Neural progenitor cell (in vitro differentiated cells): ENCODE results near the gene PBX1. TPM values are rescaled to one million over a fixed set of nuclear protein-coding genes. Genes with fewer than 3 reads are reported as not detected.

Experiments
- DNase-seq: peaks from one replicate; pipeline ENCODE4 v3.0.0-alpha.2; 2016; ENCODE audit warnings: low spot score
- H2AFZ ChIP-seq: fragments of 200-600 bp; sonication (generic); replicated peaks from 2 replicates; pipeline ENCODE4 v1.6.1; 2016; ENCODE audit warnings: antibody characterized with exemption
- H3F3A ChIP-seq: fragments of 200-600 bp; sonication (generic); 2 replicates; pipeline ENCODE4 v1.6.1; 2016; ENCODE audit warnings: antibody characterized with exemption, low read depth
- H3K27ac ChIP-seq: fragments of 200-600 bp; sonication (generic); 2 replicates; pipeline ENCODE4 v1.5.1; 2016; ENCODE audit warnings: mild to moderate bottlenecking
- H3K27me3 ChIP-seq: fragments of 200-600 bp; sonication (generic); 2 replicates; pipeline ENCODE4 v1.6.1; 2016; ENCODE audit warnings: mild to moderate bottlenecking, moderate library complexity
- H3K36me3 ChIP-seq: fragments of 200-600 bp; sonication (generic); 2 replicates; pipeline ENCODE4 v1.5.1; 2016
- H3K4me1 ChIP-seq: fragments of 200-600 bp; sonication (generic); 2 replicates; pipeline ENCODE4 v1.6.1; 2016; ENCODE audit warnings: mixed run types
- H3K4me2 ChIP-seq: fragments of 200-600 bp; sonication (generic); 2 replicates; pipeline ENCODE4 v1.6.1; 2016
- H3K4me3 ChIP-seq: fragments of 200-600 bp; sonication (generic); 2 replicates; pipeline ENCODE4 v1.5.1; 2016
- H3K79me2 ChIP-seq: fragments of 200-600 bp; sonication (generic); 2 replicates; pipeline ENCODE4 v1.6.1; 2016; ENCODE audit warnings: low read depth
- H3K9ac ChIP-seq: fragments of 200-600 bp; sonication (generic); 2 replicates; pipeline ENCODE4 v1.6.1; 2016
- H3K9me3 ChIP-seq: fragments of 200-600 bp; sonication (generic); 2 replicates; pipeline ENCODE4 v1.5.1; 2016; ENCODE audit warnings: low read depth
- H4K20me1 ChIP-seq: fragments of 200-600 bp; sonication (generic); 2 replicates; pipeline ENCODE4 v1.6.1; 2016; ENCODE audit warnings: low read depth
- H3K27ac Mint-ChIP-seq: 3 replicates; pipeline ENCODE4 v1.8.0; 2021; ENCODE audit warnings: mixed read lengths
- H3K27me3 Mint-ChIP-seq: 2 replicates; pipeline ENCODE4 v1.8.0; 2022; ENCODE audit warnings: low read depth, mild to moderate bottlenecking, inconsistent platforms, moderate library complexity, mixed read lengths; ENCODE audit not compliant: insufficient read depth
- H3K36me3 Mint-ChIP-seq: 3 replicates; pipeline ENCODE4 v1.8.0; 2021; ENCODE audit warnings: mixed read lengths
- H3K4me1 Mint-ChIP-seq: 3 replicates; pipeline ENCODE4 v1.8.0; 2021; ENCODE audit warnings: mixed read lengths
- H3K4me3 Mint-ChIP-seq: 3 replicates; pipeline ENCODE4 v1.8.0; 2021; ENCODE audit warnings: mild to moderate bottlenecking, moderate library complexity, mixed read lengths
- H3K9me3 Mint-ChIP-seq: 3 replicates; pipeline ENCODE4 v1.8.0; 2020; ENCODE audit warnings: mixed read lengths
- CTCF ChIP-seq: fragments of 200-600 bp; sonication (generic); IDR thresholded peaks from 2 replicates; pipeline ENCODE4 v1.5.1; 2017; ENCODE audit warnings: antibody characterized with exemption, mild to moderate bottlenecking
- EZH2 ChIP-seq: fragments of 200-600 bp; sonication (generic); IDR thresholded peaks from 2 replicates; pipeline ENCODE4 v1.6.1; 2017; ENCODE audit warnings: antibody characterized with exemption, mild to moderate bottlenecking, moderate library complexity
- EZH2phosphoT487 ChIP-seq: fragments of 200-600 bp; sonication (generic); IDR thresholded peaks from 2 replicates; pipeline ENCODE4 v1.6.1; 2017; ENCODE audit warnings: antibody characterized with exemption
- total RNA-seq: library from RNA; depleted of rRNA; stranded (reverse); fragments of >200 nt; gene quantifications from 2 replicates; pipeline ENCODE4 v1.2.3, GENCODE V29; 2015; ENCODE audit warnings: low replicate concordance

Gene PBX1
- total RNA-seq, 1 donor from 2014 or later = 91.1 TPM

- DNase-seq = no peak
- Histone ChIP-seq H3K4me2 (no peak overlapping the region), H3K4me3 (no peak overlapping the region), H3K27me3 (no peaks in the 10 kb centered on the region), H3K79me2 (peaks cover 95% of the 10 kb centered on the region), H4K20me1 (peaks cover 73% of the 10 kb centered on the region), H3K36me3 (peaks cover 7% of the 10 kb centered on the region), H3K4me1 (peaks cover 51% of the 10 kb centered on the region), H3K9ac (no peak overlapping the region), H3K9me3 (no peaks in the 10 kb centered on the region), H3F3A (peaks cover 39% of the 10 kb centered on the region), H2AFZ (no peak overlapping the region), H3K27ac (no peak overlapping the region)
- Mint-ChIP-seq H3K4me3 (no peak overlapping the region), H3K4me1 (peaks cover 52% of the 10 kb centered on the region), H3K27me3 (no peaks in the 10 kb centered on the region), H3K27ac (no peak overlapping the region), H3K9me3 (no peaks in the 10 kb centered on the region), H3K36me3 (peaks cover 28% of the 10 kb centered on the region)
- TF ChIP-seq EZH2 = no peak
- no peak for TF ChIP-seq CTCF
- no peak for TF ChIP-seq EZH2phosphoT487
Observed at GRCh38 chr1:164598719-164599118, 39.7 kb downstream of the PBX1 start.

- H3K4me3 Mint-ChIP-seq = no peak overlapping the region
- H3K9me3 Mint-ChIP-seq = no peaks in the 10 kb centered on the region
- peak overlapping the region; percentile 13 for H3K27ac Mint-ChIP-seq
- no peak overlapping the region for H3K27ac ChIP-seq
- H3K27me3 ChIP-seq = no peaks in the 10 kb centered on the region
- H3K9me3 ChIP-seq = no peaks in the 10 kb centered on the region
- peaks cover 42% of the 10 kb centered on the region for H3F3A ChIP-seq
- no peak for TF ChIP-seq EZH2phosphoT487
- no peak for TF ChIP-seq CTCF
- TF ChIP-seq EZH2 = no peak
- peaks cover 55% of the 10 kb centered on the region for H3K4me1 Mint-ChIP-seq
- H2AFZ ChIP-seq = no peak overlapping the region
- peak overlapping the region; percentile 11 for H3K4me2 ChIP-seq
- H3K79me2 ChIP-seq = peaks cover 95% of the 10 kb centered on the region
- peaks cover 69% of the 10 kb centered on the region for H4K20me1 ChIP-seq
- no peak for DNase-seq
- no peaks in the 10 kb centered on the region for H3K27me3 Mint-ChIP-seq
- peaks cover 28% of the 10 kb centered on the region for H3K36me3 Mint-ChIP-seq
- H3K4me1 ChIP-seq = peaks cover 54% of the 10 kb centered on the region
- peaks cover 7% of the 10 kb centered on the region for H3K36me3 ChIP-seq
- H3K9ac ChIP-seq = no peak overlapping the region
- no peak overlapping the region for H3K4me3 ChIP-seq
Observed at GRCh38 chr1:164599272-164599671, 40.3 kb downstream of the PBX1 start.

GRCh38 chr1:164601399-164602100 is 42.6 kb downstream of the PBX1 start:
- H3K27ac Mint-ChIP-seq = peak overlapping the region; percentile 9
- H3K9ac ChIP-seq = no peak overlapping the region
- peaks cover 7% of the 10 kb centered on the region for H3K36me3 ChIP-seq
- no peaks in the 10 kb centered on the region for H3K27me3 ChIP-seq
- H3K4me1 ChIP-seq = peaks cover 77% of the 10 kb centered on the region
- peaks cover 20% of the 10 kb centered on the region for H3K36me3 Mint-ChIP-seq
- no peak overlapping the region for H3K4me3 ChIP-seq
- peak overlapping the region; percentile 30 for H3K4me3 Mint-ChIP-seq
- no peak for TF ChIP-seq EZH2
- no peak for TF ChIP-seq EZH2phosphoT487
- no peak for TF ChIP-seq CTCF
- peaks cover 59% of the 10 kb centered on the region for H3F3A ChIP-seq
- peaks cover 67% of the 10 kb centered on the region for H4K20me1 ChIP-seq
- no peak for DNase-seq
- no peak overlapping the region for H2AFZ ChIP-seq
- peaks cover 64% of the 10 kb centered on the region for H3K4me1 Mint-ChIP-seq
- H3K9me3 ChIP-seq = no peaks in the 10 kb centered on the region
- H3K27ac ChIP-seq = no peak overlapping the region
- H3K4me2 ChIP-seq = peak overlapping the region; percentile 78
- H3K79me2 ChIP-seq = peaks cover 93% of the 10 kb centered on the region
- H3K27me3 Mint-ChIP-seq = no peaks in the 10 kb centered on the region
- H3K9me3 Mint-ChIP-seq = no peaks in the 10 kb centered on the region
